Tibial artery (tissue), 4 donors: ENCODE results near the gene SHROOM1.

ENCODE experiments used
- DNase-seq, 2 donors: peaks; one replicate each; pipeline ENCODE4 v3.0.0-alpha.2; 2019
- H3K27ac ChIP-seq, 2 donors: fragments of 200-600 bp; sonication (generic) in 1 of 2; 1 replicate in 1 of 2; 2 replicates in 1 of 2; pipeline ENCODE4 v1.5.1; 2018 to 2019; ENCODE audit warnings: mild to moderate bottlenecking in 1 of 2
- H3K27me3 ChIP-seq, 2 donors: fragments of 200-600 bp; sonication (generic) in 1 of 2; one replicate each; pipeline versions ENCODE4 v1.5.1 to v1.6.0; 2016 to 2019
- H3K36me3 ChIP-seq, 3 donors: fragments of 200-600 bp; sonication (generic) in 2 of 3; one replicate each; pipeline ENCODE4 v1.5.1; 2016 to 2019; ENCODE audit warnings: mild to moderate bottlenecking in 2 of 3
- H3K4me1 ChIP-seq, 4 donors: fragments of 200-600 bp; sonication (generic) in 2 of 4; 1 replicate in 3 of 4; 2 replicates in 1 of 4; pipeline ENCODE4 v1.5.1; 2016 to 2019
- H3K4me3 ChIP-seq, 2 donors: fragments of 200-600 bp; sonication (generic) in 1 of 2; 1 replicate in 1 of 2; 2 replicates in 1 of 2; pipeline ENCODE4 v1.5.1; 2018 to 2019; ENCODE audit warnings: mild to moderate bottlenecking in 2 of 2
- H3K9me3 ChIP-seq, 3 donors: fragments of 200-600 bp; sonication (generic) in 1 of 3; one replicate each; pipeline ENCODE4 v1.5.1; 2016 to 2019
- CTCF ChIP-seq, 2 experiments: fragments of 200-600 bp in 1 of 2; fragments of 450-650 bp in 1 of 2; IDR thresholded peaks; one replicate each; pipeline ENCODE4 v1.5.1; 2017 to 2019; ENCODE audit warnings: antibody characterized with exemption in 2 of 2, mild to moderate bottlenecking in 1 of 2, moderate library complexity in 1 of 2
- intact Hi-C: fragments of 100-400 bp; cut with DNase I; formaldehyde crosslinking; loops from one replicate; pipeline ENCODE4 v1.15.0; 2023; ENCODE audit warnings: low total_unique reads

Gene SHROOM1

GRCh38 chr5:132782101-132782500 is 48.3 kb downstream of the SHROOM1 start:
- H3K4me3 ChIP-seq = no peak overlapping the region
- peak in 1 of 2 donors; percentile 52 for DNase-seq
- no peaks in the 10 kb centered on the region for H3K36me3 ChIP-seq
- intact Hi-C loops = no loop called here
- no peak overlapping the region for H3K27ac ChIP-seq
- H3K4me1 ChIP-seq = peaks cover 0 to 18% (median 10%) of the 10 kb centered on the region in 4 donors
- H3K27me3 ChIP-seq = no peaks in the 10 kb centered on the region
- no peak for TF ChIP-seq CTCF (IDR thresholded peaks at IDR 0.05)
- no peaks in the 10 kb centered on the region for H3K9me3 ChIP-seq

GRCh38 chr5:132781029-132781428 is 49.4 kb downstream of the SHROOM1 start:
- H3K4me3 ChIP-seq = no peak overlapping the region
- DNase-seq = no peak
- H3K9me3 ChIP-seq = no peaks in the 10 kb centered on the region
- TF ChIP-seq CTCF (IDR thresholded peaks at IDR 0.05) = no peak
- H3K27me3 ChIP-seq = no peaks in the 10 kb centered on the region
- no peak overlapping the region for H3K27ac ChIP-seq
- H3K4me1 ChIP-seq = peaks cover 0 to 22% (median 12%) of the 10 kb centered on the region in 4 donors
- intact Hi-C loops = no loop called here
- H3K36me3 ChIP-seq = no peaks in the 10 kb centered on the region

GRCh38 chr5:132780577-132780976 is 49.9 kb downstream of the SHROOM1 start:
- Histone ChIP-seq H3K36me3 (no peaks in the 10 kb centered on the region), H3K4me3 (no peak overlapping the region), H3K27ac (no peak overlapping the region), H3K27me3 (no peaks in the 10 kb centered on the region), H3K9me3 (no peaks in the 10 kb centered on the region), H3K4me1 (peaks cover 0 to 26% (median 13%) of the 10 kb centered on the region in 4 donors)
- no peak for TF ChIP-seq CTCF (IDR thresholded peaks at IDR 0.05)
- no peak for DNase-seq
- intact Hi-C loops = no loop called here

DNA sequence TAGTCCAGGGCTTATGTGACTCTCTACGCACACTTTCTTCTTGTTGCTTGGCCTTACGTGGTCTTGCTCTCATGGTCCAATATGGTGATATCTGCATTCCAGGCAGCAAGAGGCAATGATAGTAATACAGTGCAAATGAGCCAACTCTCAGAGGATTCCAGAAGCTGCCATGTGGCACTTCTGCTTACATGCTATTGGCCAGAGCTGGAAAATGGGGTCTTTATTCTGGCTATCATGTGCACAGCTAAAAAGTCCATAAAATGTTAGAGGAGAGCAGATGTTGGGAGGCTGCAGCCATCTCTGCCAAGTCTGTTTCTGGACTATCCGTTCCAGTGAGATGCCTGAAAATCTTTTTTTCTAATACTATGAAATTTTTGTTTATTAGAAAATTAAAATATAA is 50.5 kb downstream of the SHROOM1 start:
- no peak for DNase-seq
- no peak overlapping the region for H3K27ac ChIP-seq
- no peaks in the 10 kb centered on the region for H3K36me3 ChIP-seq
- no peak for TF ChIP-seq CTCF (IDR thresholded peaks at IDR 0.05)
- H3K4me3 ChIP-seq = no peak overlapping the region
- peaks cover 0 to 32% (median 16%) of the 10 kb centered on the region in 4 donors for H3K4me1 ChIP-seq
- no peaks in the 10 kb centered on the region for H3K27me3 ChIP-seq
- no peaks in the 10 kb centered on the region for H3K9me3 ChIP-seq
- intact Hi-C loops = no loop called here

DNA sequence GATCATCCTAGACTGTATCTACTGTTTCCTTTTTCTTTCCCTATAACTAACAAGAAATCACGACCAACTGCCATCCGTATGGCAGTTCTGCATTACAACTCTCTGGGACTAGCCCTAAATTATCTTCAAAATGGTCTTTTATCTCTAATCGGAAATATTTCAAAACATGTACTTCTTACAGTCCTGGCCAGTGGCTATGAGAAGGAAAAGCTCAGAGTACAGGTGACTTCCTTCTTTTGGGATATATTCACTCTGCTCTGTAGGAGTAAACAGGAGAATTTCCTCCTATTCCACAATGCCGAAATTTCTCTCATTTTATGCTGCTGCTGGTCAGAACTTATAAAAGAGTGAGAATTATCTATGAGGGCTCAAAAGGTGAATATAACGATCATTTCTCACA is 51.6 kb downstream of the SHROOM1 start:
- Histone ChIP-seq H3K4me1 (peaks cover 0 to 43% (median 25%) of the 10 kb centered on the region in 4 donors), H3K4me3 (no peak overlapping the region), H3K27ac (peak overlapping the region in 1 of 2 donors; percentile 98), H3K36me3 (no peaks in the 10 kb centered on the region), H3K9me3 (no peaks in the 10 kb centered on the region), H3K27me3 (no peaks in the 10 kb centered on the region)
- DNase-seq = no peak
- intact Hi-C loops = no loop called here
- no peak for TF ChIP-seq CTCF (IDR thresholded peaks at IDR 0.05)

- H3K4me1 ChIP-seq = peaks cover 0 to 51% (median 29%) of the 10 kb centered on the region in 4 donors
- intact Hi-C loops = no loop called here
- H3K4me3 ChIP-seq = peak overlapping the region; percentile 63 to 90
- no peak for TF ChIP-seq CTCF (IDR thresholded peaks at IDR 0.05)
- no peaks in the 10 kb centered on the region for H3K36me3 ChIP-seq
- DNase-seq = no peak
- H3K27me3 ChIP-seq = no peaks in the 10 kb centered on the region
- no peaks in the 10 kb centered on the region for H3K9me3 ChIP-seq
- H3K27ac ChIP-seq = peak overlapping the region; percentile 85 to 98
Observed at GRCh38 chr5:132778129-132778528, 52.3 kb downstream of the SHROOM1 start.
